ENCODE results near the gene MRPL53. TPM values are rescaled to one million over a fixed set of nuclear protein-coding genes. Genes with fewer than 3 reads are reported as not detected.
A peak's percentile ranks its signal among the peaks of the same experiment; 100 is the strongest.

Gene MRPL53
- total and polyA plus RNA-seq, 2 of the 13 experiments (the other 11 are each of a cell fraction or from before 2014, with no cell fraction given) = 34.3 to 51.9 TPM

DNA sequence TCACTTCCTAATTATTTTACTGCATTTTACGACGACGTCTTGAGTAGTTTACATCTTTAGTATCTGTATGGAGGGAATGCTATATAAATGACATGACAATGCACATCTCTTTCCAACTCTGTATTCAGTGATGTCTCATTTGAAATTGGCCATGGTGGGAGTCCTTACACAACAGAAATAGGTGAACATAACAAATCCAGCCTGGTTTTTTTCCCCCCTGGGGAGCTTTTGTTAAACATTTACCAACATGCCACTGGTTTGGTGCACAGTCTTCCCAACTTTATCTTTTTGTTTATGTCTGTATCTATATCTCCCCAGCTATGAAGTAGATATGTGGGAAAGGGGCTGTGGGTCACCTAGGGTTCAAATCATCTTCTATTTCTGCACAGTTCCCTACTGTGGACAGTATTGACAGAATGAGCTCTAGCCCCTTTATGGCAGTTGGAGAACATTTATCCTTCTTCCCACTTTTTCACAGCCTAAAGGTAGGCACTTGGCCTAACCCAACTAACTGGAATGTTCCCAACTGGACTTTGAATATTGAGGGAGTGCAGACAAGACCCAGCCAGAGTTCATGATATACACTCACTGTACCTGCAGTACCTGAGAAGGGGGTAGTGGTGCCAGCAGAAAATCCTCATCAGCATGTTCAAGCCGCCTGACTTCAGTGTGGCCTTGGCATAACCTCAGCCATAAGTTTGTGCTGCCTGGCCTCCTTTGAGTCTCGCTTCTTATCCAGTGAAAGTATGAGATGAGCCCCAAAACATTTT lies 25.1 kb downstream of the MRPL53 start (continued):
- TF ChIP-seq, protein P1, sequence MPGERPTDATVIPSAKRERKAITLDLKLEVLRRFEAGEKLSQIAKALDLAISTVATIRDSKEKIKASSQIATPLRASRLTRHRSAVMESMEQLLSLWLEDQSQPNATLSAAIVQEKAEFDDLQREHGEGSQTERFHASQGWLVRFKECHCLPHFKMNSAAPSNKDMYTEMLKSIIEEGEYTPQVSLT (CRISPR knock-in tag; IDR thresholded peaks at IDR 0.05; ENCODE audit: borderline replicate concordance, low read depth) = no peak
- TF ChIP-seq SNAI1 (CRISPR knock-in tag; IDR thresholded peaks at IDR 0.05; ENCODE audit: borderline replicate concordance) = no peak
- TF ChIP-seq KDM5A (IDR thresholded peaks at IDR 0.05; ENCODE audit: borderline replicate concordance, low read length) = no peak
- peak; percentile 39; the same call in 1 of the 2 replicates for TF ChIP-seq CREM (IDR thresholded peaks at IDR 0.05)
- TF ChIP-seq CREM (CRISPR knock-in tag; IDR thresholded peaks at IDR 0.05) = no peak
- TF ChIP-seq, protein P2, sequence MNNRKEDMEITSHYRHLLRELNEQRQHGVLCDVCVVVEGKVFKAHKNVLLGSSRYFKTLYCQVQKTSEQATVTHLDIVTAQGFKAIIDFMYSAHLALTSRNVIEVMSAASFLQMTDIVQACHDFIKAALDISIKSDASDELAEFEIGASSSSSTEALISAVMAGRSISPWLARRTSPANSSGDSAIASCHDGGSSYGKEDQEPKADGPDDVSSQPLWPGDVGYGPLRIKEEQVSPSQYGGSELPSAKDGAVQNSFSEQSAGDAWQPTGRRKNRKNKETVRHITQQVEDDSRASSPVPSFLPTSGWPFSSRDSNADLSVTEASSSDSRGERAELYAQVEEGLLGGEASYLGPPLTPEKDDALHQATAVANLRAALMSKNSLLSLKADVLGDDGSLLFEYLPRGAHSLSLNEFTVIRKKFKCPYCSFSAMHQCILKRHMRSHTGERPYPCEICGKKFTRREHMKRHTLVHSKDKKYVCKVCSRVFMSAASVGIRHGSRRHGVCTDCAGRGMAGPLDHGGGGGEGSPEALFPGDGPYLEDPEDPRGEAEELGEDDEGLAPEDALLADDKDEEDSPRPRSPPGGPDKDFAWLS (CRISPR knock-in tag; IDR thresholded peaks at IDR 0.05; ENCODE audit: borderline replicate concordance) = no peak
- TF ChIP-seq, protein P3, sequence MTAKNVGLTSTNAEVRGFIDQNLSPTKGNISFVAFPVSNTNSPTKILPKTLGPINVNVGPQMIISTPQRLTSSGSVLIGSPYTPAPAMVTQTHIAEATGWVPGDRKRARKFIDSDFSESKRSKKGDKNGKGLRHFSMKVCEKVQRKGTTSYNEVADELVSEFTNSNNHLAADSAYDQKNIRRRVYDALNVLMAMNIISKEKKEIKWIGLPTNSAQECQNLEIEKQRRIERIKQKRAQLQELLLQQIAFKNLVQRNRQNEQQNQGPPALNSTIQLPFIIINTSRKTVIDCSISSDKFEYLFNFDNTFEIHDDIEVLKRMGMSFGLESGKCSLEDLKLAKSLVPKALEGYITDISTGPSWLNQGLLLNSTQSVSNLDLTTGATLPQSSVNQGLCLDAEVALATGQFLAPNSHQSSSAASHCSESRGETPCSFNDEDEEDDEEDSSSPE (CRISPR knock-in tag; IDR thresholded peaks at IDR 0.05) = 0 out of 2 replicates have a peak, but pooled peaks have one; percentile 37
- no peak for TF ChIP-seq TBX3 (IDR thresholded peaks at IDR 0.05; ENCODE audit: borderline replicate concordance)
- no peak for TF ChIP-seq ZNF337 (CRISPR knock-in tag; IDR thresholded peaks at IDR 0.05; ENCODE audit: borderline replicate concordance, low read depth)
- TF ChIP-seq, protein P4, sequence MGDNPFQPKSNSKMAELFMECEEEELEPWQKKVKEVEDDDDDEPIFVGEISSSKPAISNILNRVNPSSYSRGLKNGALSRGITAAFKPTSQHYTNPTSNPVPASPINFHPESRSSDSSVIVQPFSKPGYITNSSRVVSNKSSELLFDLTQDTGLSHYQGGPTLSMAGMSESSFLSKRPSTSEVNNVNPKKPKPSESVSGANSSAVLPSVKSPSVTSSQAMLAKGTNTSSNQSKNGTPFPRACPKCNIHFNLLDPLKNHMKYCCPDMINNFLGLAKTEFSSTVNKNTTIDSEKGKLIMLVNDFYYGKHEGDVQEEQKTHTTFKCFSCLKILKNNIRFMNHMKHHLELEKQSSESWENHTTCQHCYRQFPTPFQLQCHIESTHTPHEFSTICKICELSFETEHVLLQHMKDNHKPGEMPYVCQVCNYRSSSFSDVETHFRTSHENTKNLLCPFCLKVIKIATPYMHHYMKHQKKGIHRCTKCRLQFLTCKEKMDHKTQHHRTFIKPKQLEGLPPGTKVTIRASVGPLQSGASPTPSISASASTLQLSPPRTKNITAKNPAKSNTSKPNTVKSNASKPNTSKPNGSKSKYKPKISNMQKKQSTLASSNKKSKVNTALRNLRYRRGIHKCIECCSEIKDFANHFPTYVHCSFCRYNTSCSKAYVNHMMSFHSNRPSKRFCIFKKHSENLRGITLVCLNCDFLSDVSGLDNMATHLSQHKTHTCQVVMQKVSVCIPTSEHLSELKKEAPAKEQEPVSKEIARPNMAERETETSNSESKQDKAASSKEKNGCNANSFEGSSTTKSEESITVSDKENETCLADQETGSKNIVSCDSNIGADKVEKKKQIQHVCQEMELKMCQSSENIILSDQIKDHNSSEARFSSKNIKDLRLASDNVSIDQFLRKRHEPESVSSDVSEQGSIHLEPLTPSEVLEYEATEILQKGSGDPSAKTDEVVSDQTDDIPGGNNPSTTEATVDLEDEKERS (CRISPR knock-in tag; IDR thresholded peaks at IDR 0.05) = peak; percentile 37; the same call in 1 of the 2 replicates
- no peak for TF ChIP-seq RARG (CRISPR knock-in tag; IDR thresholded peaks at IDR 0.05; ENCODE audit: low read depth)
- no peak for TF ChIP-seq ZNF879 (CRISPR knock-in tag; IDR thresholded peaks at IDR 0.05)
- TF ChIP-seq, protein P5, sequence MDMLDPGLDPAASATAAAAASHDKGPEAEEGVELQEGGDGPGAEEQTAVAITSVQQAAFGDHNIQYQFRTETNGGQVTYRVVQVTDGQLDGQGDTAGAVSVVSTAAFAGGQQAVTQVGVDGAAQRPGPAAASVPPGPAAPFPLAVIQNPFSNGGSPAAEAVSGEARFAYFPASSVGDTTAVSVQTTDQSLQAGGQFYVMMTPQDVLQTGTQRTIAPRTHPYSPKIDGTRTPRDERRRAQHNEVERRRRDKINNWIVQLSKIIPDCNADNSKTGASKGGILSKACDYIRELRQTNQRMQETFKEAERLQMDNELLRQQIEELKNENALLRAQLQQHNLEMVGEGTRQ (IDR thresholded peaks at IDR 0.05; ENCODE audit: low read depth, low read length) = no peak
- TF ChIP-seq, protein P5 (CRISPR knock-in tag; IDR thresholded peaks at IDR 0.05; ENCODE audit: borderline replicate concordance) = no peak
- TF ChIP-seq, protein P6, sequence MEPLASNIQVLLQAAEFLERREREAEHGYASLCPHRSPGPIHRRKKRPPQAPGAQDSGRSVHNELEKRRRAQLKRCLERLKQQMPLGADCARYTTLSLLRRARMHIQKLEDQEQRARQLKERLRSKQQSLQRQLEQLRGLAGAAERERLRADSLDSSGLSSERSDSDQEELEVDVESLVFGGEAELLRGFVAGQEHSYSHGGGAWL (CRISPR knock-in tag; IDR thresholded peaks at IDR 0.05) = 0 out of 2 replicates have a peak, but pooled peaks have one; percentile 21
- no peak for TF ChIP-seq ZNF570 (CRISPR knock-in tag; IDR thresholded peaks at IDR 0.05; ENCODE audit: borderline replicate concordance)
- no peak for TF ChIP-seq MED13 (CRISPR knock-in tag; IDR thresholded peaks at IDR 0.05)
- TF ChIP-seq ZNF75D (CRISPR knock-in tag; IDR thresholded peaks at IDR 0.05; ENCODE audit: borderline replicate concordance) = no peak
- no peak for TF ChIP-seq ZNF251 (CRISPR knock-in tag; IDR thresholded peaks at IDR 0.05)
- TF ChIP-seq KAT2B (IDR thresholded peaks at IDR 0.05; ENCODE audit: borderline replicate concordance, low read depth, low read length) = no peak

All from HepG2 (cell line).